Kidney epithelial cell (primary cell): Measurements from ENCODE around the gene AK2. TPM values are rescaled to one million over a fixed set of nuclear protein-coding genes. Genes with fewer than 3 reads are reported as not detected.
A peak's percentile ranks its signal among the peaks of the same experiment; 100 is the strongest.

Source experiments
- DNase-seq: peaks from one replicate; pipeline ENCODE4 v3.0.0-alpha.2; 2010; ENCODE audit warnings: low read depth
- H3K27me3 ChIP-seq: 2 replicates; pipeline ENCODE4 v1.6.0; 2011; ENCODE audit warnings: low read length; ENCODE audit not compliant: control insufficient read depth, insufficient read depth
- H3K36me3 ChIP-seq: 2 replicates; pipeline ENCODE4 v1.5.1; 2011; ENCODE audit warnings: low read length; ENCODE audit not compliant: control insufficient read depth, insufficient read depth
- H3K4me3 ChIP-seq: 2 replicates; pipeline ENCODE4 v1.5.1; 2011; ENCODE audit warnings: low read depth, mild to moderate bottlenecking, control low read depth, low read length
- CTCF ChIP-seq: IDR thresholded peaks from 2 replicates; pipeline ENCODE4 v1.5.1; 2011; ENCODE audit warnings: mild to moderate bottlenecking, moderate library complexity, low read length, control low read depth, inconsistent platforms; ENCODE audit not compliant: insufficient read depth, poor library complexity, severe bottlenecking
- total RNA-seq: library from RNA; depleted of rRNA; stranded (reverse); fragments of >200 nt; gene quantifications from 2 replicates; pipeline ENCODE4 v1.2.3, GENCODE V29; 2015

AK2 gene
- total RNA-seq, 1 donor from 2014 or later: 161 TPM

- no peak for DNase-seq
- Histone ChIP-seq H3K4me3 (peak overlapping the region; percentile 93), H3K27me3 (no peaks in the 10 kb centered on the region), H3K36me3 (no peaks in the 10 kb centered on the region)
- TF ChIP-seq CTCF: no peak
These were observed 72.8 kb downstream of the AK2 start for GRCh38 chr1:32963746-32964460.

GRCh38 chr1:32962248-32962896, 74.3 kb downstream of the AK2 start:
- peak overlapping the region; percentile 93 for H3K4me3 ChIP-seq
- TF ChIP-seq CTCF: no peak
- DNase-seq: no peak
- no peaks in the 10 kb centered on the region for H3K27me3 ChIP-seq
- H3K36me3 ChIP-seq: no peaks in the 10 kb centered on the region

GRCh38 chr1:32960819-32961355, 75.8 kb downstream of the AK2 start:
- Histone ChIP-seq H3K36me3 (no peaks in the 10 kb centered on the region), H3K4me3 (no peak overlapping the region), H3K27me3 (no peaks in the 10 kb centered on the region)
- TF ChIP-seq CTCF: no peak
- no peak for DNase-seq

GRCh38 chr1:32960342-32960741, 76.3 kb downstream of the AK2 start:
- no peak for TF ChIP-seq CTCF
- no peaks in the 10 kb centered on the region for H3K36me3 ChIP-seq
- H3K4me3 ChIP-seq: no peak overlapping the region
- H3K27me3 ChIP-seq: no peaks in the 10 kb centered on the region
- no peak for DNase-seq

- no peak for TF ChIP-seq CTCF
- Histone ChIP-seq H3K4me3 (no peak overlapping the region), H3K36me3 (no peaks in the 10 kb centered on the region), H3K27me3 (no peaks in the 10 kb centered on the region)
- no peak for DNase-seq
These were observed 77.9 kb downstream of the AK2 start for GRCh38 chr1:32958827-32959226.

Other genes starting within 250 kb of the AK2 start
- gene YARS1, start 219.5 kb downstream of the AK2 start, total RNA-seq: 167 and 175 TPM in 2 replicates
- gene S100PBP, start 219.2 kb downstream of the AK2 start, total RNA-seq: 11.2 and 12.7 TPM in 2 replicates
- 0.08 TPM in 1 of 2 replicates, not detected in the other for gene FNDC5, start 166.0 kb downstream of the AK2 start, total RNA-seq
- gene HPCA, start 150.4 kb downstream of the AK2 start, total RNA-seq: not detected in 2 replicates
- gene TMEM54, start 135.5 kb downstream of the AK2 start, total RNA-seq: 99.0 and 162 TPM in 2 replicates
- gene RNF19B, start 72.1 kb downstream of the AK2 start, total RNA-seq: 32.8 and 33.7 TPM in 2 replicates
- gene AZIN2, start 44.3 kb upstream of the AK2 start, total RNA-seq: 2.8 and 4.0 TPM in 2 replicates
- gene TRIM62, start 145.2 kb upstream of the AK2 start, total RNA-seq: 4.8 and 7.0 TPM in 2 replicates
- gene ZNF362, start 219.6 kb upstream of the AK2 start, total RNA-seq: 20.7 and 26.0 TPM in 2 replicates